ENCODE measurements around the gene SUMF2.

DNA sequence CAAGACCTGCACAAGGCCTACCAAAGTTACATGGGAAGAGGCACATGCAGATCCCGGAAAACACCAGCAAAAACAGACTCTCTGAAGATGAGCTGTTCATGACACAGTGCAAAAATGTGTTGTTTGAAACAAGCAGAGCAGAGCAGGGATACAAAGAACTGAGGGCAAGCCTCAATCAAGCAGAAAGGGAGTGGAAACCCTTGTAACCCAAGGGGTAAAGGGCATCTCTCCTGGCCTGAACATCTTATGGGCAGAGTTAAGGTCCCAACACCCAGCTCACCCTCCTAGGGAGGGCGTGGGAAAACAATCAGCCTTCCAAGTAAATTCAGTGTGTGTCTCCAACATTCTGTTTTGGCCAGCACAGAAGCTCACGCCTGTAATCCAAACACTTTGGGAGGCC lies 23.4 kb upstream of the SUMF2 start:
- TF ChIP-seq, protein P1, sequence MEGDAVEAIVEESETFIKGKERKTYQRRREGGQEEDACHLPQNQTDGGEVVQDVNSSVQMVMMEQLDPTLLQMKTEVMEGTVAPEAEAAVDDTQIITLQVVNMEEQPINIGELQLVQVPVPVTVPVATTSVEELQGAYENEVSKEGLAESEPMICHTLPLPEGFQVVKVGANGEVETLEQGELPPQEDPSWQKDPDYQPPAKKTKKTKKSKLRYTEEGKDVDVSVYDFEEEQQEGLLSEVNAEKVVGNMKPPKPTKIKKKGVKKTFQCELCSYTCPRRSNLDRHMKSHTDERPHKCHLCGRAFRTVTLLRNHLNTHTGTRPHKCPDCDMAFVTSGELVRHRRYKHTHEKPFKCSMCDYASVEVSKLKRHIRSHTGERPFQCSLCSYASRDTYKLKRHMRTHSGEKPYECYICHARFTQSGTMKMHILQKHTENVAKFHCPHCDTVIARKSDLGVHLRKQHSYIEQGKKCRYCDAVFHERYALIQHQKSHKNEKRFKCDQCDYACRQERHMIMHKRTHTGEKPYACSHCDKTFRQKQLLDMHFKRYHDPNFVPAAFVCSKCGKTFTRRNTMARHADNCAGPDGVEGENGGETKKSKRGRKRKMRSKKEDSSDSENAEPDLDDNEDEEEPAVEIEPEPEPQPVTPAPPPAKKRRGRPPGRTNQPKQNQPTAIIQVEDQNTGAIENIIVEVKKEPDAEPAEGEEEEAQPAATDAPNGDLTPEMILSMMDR (IDR thresholded peaks at IDR 0.05; ENCODE audit: low read depth, low read length): no peak
- TF ChIP-seq EZH2phosphoT487 (IDR thresholded peaks at IDR 0.05; ENCODE audit: low read depth): no peak

Data from OCI-LY3 (cell line).